GM19328 (cell line): ENCODE data around the gene TIPRL.
"Not testable (repeated sequence)": the region's sequence is repeated elsewhere in the genome, so short reads cannot be mapped to it uniquely, and the experiment has no call there.

Experiments used
- ATAC-seq: cut with Tn5 transposase; IDR thresholded peaks from one replicate; pipeline ENCODE4 v1.9.1; 2021; ENCODE audit warnings: mild to moderate bottlenecking, moderate library complexity; ENCODE audit not compliant: unreplicated experiment

Gene TIPRL

DNA sequence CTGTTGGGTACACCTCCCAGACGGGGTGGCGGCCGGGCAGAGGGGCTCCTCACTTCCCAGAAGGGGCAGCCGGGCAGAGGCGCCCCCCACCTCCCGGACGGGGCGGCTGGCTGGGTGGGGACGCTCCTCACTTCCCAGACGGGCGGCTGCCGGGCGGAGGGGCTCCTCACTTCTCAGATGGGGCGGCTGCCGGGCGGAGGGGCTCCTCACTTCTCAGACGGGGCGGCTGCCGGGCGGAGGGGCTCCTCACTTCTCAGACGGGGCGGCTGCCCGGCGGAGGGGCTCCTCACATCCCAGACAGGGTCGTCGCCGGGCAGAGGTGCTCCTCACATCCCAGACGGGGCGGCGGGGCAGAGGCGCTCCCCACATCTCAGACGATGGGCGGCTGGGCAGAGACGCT, 28.9 kb downstream of the TIPRL start:
- ATAC-seq: not testable (repeated sequence)

DNA sequence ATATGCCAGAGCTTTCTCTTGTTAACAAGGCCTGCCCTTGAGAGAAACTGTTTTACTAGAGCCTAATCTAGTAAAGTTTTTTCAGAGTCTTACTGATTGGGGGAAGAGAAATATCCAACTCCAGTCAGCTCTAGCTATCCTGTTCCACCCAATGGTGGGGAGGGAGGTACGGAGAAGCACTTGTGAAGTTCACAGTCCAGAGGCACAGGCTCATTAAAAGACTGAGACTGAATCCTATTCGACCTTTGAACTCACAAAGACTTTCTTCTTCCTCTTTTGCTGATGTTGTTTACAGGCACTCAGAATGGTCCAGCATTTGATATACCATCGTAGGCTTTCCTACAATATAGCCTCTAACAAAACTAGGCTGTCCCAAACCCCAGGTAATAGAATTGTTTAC, 31.6 kb downstream of the TIPRL start:
- no peak for ATAC-seq

DNA sequence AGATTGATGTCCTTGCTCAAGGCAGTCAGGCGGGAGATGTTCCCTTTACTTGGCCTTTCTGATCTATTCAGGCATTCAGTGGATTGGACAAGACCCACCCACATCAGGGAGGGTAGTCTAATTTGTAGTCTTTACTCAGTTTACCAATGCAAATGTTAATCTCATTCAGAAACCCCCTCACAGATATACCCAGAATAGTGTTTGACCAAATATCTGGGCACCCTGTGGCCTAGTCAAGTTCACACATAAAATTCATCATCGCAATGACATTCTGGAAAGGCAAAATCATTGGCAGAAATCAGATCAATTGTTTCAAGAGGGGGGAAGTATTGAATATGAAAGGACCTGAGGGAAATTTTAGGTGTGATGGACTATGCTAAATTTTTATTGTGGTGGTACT, 34.6 kb downstream of the TIPRL start:
- no peak for ATAC-seq

DNA sequence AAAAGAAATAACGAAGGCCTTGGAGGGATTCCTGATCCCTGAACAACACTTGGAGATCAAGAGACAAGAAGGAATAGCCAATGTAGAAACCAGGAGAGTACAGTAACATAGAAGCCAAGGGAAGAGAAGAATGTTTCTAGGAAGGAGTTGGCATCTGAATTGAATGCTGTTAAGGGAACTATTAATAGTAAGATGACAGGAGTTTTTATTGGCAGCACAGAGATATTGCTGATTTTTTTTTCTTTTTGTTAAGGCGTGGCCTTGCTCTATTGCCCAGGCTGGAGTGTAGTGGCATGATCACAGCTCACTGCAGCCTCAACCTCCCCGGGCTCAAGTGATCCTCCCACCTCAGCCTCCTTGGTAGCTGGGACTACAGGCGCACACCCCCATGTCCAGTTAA, 37.4 kb downstream of the TIPRL start:
- ATAC-seq: no peak

DNA sequence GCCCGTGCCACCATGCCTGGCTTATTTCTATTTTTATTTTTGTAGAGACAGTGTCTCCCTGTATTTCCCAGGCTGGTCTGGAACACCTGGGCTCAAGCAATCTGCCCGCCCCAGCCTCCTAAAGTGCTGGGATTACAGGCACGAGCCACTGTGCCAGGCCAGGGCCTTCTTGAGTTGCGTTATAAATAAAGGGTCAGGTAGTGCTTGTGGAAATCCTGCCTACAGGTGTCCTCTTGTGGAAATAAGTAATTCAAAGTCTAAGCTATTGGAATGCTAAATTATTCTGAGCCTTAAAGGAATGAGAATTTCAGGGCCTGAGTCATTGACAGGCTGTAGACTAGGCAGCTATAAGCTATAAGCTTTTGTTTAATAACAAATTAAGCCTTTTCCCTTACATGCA, 38.9 kb downstream of the TIPRL start:
- ATAC-seq: no peak

DNA sequence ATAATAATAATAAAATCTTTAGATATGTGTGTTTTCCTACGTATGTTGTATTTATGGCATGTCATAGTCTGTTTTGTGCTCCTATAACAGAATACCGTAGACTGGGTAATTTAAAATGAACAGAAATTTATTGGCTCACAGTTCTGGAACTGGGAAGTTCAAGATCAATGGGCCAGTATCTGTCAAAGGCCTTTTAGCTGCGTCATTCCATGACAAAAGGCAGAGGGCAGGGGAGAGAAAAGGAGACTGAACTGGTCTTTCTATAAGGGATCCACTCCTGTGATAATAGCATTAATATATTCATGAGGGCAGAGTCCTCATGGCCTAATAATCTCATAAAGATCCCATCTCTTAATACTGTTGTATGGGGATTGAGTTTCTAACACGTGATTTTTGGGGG, 39.9 kb downstream of the TIPRL start:
- ATAC-seq: no peak

DNA sequence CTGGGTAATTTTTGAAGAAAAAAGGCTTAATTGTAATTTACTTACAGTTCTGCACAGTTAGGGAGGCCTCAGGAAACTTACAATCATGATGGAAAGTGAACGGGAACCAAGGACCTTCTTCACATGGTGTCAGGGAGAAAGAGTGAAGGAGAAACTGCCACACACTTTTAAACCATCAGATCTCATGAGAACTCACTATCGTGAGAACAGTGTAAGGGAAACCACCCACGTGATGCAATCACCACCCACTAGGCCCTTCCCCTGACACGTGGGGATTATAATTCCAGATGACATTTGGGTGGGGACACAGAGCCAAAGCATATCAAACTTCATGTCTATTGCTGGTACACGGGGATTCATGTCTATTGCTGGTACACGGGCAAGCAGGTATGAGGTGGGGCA, 41.7 kb downstream of the TIPRL start:
- ATAC-seq: no peak

DNA sequence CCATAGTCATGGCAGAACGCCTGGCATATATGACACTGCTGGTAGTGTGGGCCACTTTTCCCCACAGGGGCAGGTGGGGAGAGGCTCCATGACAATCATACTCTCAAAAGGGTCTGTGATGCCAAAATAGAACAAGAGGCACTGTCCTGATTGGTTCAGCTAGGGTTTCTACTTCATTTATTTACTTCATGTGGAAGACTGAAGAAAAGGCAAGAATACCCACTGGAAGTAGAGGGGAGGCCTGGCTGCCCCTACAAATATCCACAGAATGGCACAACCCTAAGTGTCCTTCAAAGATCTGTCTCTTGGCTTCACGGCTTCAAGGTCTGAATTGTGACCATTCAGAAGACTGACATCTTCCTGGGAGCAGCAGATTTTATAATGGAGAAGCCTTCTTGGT, 42.5 kb downstream of the TIPRL start:
- no peak for ATAC-seq

DNA sequence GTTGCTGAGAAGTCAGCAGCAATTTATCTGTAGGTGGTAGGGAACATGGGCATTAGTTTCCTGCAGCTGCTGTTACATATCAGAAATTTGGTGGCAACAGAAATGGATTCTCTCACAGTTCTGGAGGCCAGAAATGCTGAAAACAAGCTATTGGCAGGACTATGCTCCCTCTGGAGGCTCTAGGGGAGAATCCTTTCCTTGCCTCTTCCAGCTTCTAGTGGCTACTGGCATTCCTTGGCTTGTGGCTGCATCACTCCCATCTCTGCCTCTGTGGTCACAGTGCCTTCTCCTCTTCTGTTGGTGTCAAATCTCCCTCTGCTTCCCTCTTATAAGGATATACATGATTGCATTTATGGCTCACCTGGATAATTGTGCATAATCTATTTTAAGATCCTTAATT, 44.5 kb downstream of the TIPRL start:
- ATAC-seq: no peak

DNA sequence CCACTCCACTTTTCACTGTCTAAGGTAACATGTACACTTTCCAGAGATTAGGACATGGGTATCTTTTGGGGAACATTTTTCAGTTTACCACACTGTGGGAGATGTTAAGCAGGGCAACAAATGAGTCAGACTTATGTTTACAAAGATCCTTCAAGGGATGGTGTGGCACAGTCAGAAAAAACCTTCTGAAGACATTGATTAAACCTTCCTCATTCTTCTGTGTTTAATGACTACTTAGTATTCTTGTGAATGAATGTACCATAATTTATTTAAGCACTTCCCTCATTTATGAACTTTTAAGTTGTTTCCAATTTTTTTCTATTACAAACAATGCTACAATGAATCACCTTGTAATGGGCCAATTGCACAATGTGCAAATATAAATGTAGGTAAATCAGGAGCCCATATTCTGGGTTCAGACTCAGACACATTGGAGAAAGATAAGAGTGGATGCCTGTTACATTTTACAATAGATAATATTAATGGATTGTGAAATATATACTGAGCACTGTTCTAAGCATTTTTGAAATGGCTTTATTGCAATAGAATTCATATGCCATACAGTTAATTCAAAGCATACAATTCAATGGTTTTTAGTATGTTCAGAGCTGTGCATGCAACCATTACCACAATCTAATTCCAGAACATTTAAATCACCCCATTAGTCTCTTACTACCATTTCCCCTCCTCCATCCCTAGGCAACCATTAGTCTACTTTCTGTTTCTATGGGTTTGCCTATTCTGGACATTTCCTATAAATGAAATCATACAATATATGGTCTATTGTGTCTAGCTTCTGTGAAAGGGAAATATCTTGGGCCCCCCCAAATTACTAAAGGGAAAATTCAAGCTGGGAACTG, 45.1 kb downstream of the TIPRL start:
- ATAC-seq: no peak

DNA sequence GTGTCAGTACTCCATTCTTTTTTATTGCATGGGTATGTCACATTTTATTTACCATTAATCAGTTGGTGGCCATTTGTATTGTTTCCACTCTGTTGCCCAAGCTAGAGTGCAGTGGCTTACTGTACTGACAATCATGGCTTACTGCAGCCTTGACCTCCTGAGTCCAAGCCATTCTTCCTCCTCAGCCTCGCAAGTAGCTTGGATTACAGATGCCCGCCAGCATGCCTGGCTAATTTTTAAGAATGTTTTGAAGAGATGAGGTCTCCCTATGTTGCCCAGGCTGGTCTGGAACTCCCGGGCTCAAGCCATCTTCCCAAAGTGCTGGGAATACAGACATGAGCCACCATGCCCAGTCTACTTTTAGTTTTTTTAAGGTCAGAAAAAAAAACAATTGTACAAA, 46.2 kb downstream of the TIPRL start:
- no peak for ATAC-seq

DNA sequence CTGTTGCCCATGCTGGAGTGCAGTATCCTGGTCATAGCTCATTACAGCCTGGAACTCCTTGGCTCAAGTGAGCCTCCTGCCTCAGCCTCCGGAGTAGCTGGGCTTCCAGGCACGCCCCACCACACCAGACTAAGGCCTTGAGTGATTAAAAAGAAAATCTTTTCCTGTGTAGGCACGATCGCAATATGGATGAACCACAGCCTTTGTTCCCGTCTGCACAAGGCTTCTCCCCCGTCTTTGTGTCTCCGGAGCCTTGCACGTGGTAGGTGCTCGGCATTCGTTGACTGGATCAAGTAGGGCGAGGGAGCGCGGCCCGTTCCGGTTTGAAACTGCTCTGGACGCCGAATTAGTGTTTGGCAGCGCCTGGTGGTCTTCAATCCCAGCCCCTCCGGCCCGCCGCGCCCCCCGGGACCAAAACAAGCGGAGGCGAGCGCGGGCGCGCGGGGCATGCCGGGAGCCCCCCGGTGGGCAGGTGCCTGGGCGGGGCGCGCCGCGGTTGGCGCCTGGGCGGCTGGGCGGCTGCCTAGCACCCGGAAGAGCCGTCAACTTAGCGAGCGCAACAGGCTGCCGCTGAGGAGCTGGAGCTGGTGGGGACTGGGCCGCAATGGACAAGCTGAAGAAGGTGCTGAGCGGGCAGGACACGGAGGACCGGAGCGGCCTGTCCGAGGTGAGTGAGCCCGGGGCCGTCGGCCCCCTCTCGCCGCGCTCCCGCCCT, 46.9 kb downstream of the TIPRL start, which contains the start of gene SFT2D2:
SFT2D2 (plus strand) TSS at position 529 of the 715 bp plus-strand sequence; CDS start at position 605, 76 bp downstream.
- ATAC-seq: peak; percentile 73

DNA sequence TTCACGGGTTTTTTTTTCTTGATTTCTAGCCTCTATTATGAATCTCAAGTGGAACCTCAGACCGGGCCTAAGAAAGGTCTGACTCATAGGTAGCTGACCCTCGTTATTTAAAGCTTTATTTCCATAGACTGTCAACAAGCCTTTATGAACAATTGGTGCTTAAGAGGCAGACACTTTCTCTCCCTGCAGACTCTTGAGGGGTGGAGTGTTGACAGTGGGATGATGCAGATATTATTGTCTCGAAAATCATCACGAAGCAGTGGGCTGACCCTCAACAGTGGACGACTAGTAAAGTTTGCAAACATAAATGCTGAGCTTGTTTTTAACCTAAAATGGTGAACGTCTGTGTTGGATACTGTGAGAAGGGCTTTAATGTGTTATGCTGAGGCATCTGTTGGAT, 48.9 kb downstream of the TIPRL start:
- no peak for ATAC-seq

DNA sequence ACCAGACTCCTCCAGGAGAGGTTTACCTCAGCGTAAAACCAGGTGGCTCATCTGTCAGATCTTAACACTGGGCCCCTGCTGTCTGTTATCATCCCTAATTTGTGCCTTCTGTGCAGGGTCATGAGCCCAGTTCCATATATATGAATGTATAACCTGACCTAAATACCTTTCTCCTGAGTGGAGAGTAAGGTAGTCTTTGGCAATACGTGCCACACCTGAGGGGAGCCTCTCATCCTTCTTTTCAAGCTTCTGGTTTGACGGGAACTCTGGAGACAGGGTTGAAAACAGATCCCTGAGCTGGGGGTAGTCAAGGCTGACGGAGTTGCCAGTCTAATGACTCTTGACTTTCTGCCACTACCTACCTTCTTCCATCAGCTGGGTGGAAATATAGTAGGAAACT, 51.1 kb downstream of the TIPRL start:
- no peak for ATAC-seq

DNA sequence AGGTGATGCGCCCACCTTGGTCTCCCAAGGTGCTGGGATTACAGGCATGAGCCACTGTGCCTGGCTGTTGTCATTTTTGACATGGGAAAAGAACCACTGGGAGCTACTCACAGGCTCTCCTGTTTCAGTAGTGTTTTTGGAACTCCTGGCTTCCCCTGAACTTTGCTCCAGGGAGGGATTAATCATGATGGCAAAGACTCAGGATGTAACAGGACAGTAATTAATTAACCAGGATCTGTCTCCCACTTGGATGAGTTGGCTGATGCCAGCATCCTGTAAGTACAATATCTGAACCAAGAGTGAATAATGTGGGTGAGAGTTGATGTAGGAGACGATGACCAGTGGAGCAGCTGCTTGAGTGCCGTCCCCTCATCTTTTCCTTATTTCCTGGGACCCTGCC, 51.9 kb downstream of the TIPRL start:
- ATAC-seq: no peak

DNA sequence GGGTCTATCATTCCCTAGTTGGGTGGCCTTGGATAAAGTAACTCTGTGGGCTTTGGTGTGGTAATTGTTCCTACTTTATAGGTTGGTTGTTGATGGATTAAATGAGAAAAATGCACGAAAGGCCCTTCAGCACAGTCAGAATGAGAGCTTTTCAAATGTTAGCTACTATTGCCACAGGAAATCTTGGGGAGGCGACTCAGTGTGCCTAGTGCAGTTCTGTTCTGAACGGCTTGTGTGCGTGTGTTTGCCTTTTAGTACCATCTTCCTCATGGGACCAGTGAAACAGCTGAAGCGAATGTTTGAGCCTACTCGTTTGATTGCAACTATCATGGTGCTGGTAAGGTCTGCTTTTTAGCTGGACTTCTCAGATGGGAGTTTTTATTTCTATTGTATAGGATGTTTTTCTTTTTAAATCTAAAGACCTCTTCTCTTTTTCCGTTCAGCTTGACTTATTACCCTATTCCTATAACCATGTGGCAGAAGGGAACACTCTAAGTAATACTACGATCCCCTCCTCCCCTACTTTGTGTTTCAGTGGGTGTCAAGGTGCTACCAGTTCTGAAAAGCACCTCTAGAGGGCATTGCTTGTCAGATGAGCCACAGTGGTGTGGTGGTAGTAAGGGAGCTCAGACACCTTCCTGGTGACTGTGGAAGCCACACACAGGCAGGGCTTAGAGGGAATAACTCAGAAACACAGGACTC, 56.2 kb downstream of the TIPRL start:
- ATAC-seq: no peak

DNA sequence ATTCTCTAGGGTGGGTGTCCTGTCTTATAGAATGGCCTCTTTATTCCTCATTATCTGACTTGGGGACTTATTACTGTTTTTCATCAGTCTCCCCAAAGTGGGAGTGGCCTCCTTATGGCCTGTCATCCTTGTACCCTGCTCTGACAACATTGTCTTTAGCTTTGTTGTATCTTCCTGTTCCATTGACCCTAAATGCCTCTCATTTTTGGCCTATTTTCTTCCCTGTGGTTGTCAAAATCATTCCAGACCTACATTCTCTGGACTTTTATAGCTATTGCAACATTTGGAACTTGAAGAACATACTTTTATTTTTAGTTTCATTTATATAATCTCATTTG, 56.8 kb downstream of the TIPRL start:
- ATAC-seq: no peak

DNA sequence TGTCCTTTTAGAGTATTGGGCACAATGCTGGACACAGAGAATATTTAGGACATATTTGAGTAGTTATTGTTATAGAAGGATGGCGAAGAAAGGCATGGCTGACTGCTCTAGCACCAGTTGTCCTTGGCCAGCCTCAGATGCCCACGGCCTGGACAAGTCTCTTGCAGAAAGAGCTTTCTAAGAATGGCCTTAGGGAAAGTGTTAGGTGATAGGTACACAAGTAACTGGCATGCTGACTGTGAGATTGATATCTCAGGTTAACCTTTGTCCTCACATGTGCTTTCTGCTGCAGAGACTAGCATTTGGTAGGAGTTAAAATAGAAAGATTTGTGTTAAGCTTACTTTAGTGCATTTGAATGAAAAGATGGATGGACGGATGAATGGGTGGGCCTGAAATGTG, 57.2 kb downstream of the TIPRL start:
- ATAC-seq: no peak

DNA sequence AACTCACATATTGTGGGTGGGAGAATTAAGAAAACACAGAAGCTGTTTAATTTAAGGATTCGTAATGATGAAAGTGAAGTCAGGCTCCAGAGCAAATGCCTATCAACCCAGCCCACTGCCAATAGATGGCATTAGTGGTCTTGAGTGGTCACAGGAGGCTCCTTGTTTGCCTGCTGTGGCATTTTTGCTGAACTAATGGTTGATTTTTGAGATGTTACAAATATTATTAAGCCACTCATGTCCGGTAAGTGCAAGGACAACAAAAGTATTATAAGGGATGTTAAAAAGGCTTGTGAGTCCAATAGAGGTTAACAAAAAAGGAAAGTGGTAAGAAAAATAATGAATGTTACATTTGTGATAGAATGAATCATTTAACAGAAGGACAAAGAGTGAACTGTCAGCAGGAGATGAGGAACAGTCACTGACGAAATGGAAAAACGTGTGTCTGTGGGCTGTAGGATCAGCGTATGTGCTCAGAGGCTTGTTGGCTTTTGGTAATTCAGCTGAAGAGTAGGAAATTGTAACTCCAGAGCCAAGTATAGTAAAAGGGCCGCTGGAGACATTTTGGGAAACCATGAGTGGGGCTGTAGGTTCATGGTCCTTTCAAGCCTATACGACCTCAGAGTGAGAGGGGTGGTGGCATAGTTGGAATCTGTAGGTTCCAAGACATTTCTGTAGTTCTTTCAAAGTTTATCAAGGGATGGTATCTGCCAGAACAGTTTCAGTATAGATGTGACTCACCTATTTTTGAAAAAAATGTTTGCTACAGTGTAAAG, 58.3 kb downstream of the TIPRL start:
- ATAC-seq: no peak

DNA sequence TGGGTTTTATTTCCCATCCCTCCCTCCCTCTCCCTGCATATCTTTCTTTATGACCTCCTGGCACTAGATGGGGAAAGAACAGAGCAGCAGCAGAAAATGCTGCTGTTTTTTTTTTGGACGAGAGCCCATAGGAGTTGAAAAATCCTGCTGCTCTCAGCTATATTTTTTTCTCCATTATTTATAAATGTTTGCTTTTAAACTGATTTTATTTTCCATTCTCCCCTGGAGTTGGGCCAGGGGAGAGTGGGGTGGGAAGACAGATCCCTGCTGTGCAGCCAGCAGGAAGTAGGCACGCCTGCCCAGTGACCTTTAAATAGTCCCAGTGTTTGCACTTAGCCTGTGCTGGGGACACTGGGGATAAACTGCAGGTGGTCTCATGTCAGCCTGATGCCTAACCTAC, 64.4 kb downstream of the TIPRL start:
- no peak for ATAC-seq

DNA sequence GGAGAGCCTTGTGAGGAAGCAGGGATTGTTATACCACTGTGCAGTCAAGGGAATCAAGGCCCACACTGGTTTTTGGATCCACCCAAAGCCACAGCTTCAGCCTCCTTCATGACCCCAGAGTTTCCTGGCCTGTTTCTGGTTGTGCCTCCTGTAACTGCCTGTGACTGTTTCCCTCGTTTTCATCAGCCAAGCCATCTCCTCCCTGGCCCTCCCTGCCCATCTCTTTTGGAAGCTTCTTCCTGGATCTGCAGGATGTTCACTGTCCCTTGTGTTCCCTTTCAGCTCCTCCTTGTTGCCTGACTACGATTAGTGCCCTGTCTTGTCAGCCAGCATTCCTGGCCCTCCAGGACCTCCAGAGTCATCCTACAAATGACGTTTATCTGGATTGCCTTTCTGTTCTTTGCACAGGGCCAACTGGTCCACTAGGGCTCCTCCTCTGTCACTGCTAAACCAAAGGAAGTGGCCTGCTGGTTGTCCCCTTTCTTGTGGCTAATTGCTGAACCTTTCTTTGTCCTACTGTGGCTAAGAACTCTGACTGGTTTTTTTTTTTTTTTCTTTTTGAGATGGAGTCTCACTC, 65.0 kb downstream of the TIPRL start:
- no peak for ATAC-seq
